GM12878 (cell line): Measurements from ENCODE around the gene TRMT44. TPM values are rescaled to one million over a fixed set of nuclear protein-coding genes. Genes with fewer than 3 reads are reported as not detected.
A peak's percentile ranks its signal among the peaks of the same experiment; 100 is the strongest.

ENCODE experiments used
- ATAC-seq: fragments of 200-7000 bp; cut with Tn5 transposase; 3 replicates; pipeline ENCODE4 v1.9.1; 2020; ENCODE audit warnings: mild to moderate bottlenecking, moderate library complexity
- BruUV-seq: library from RNA; stranded (reverse); fragments of 400-500 nt; replicated peaks from 2 replicates; lab custom pipeline; 2021; lab: Mats Ljungman, UMichigan
- CTCF ChIA-PET: fragments of 300-600 bp; sonication (Branson Sonifier 250); formaldehyde crosslinking; extraction: SDS; loops from one replicate; lab custom pipeline; 2021; ENCODE audit warnings: inconsistent platforms; lab: Yijun Ruan, JAX
- POLR2A ChIA-PET: fragments of 350-600 bp; formaldehyde crosslinking; extraction: SDS; loops from one replicate; lab custom pipeline; 2021; ENCODE audit warnings: inconsistent platforms; lab: Charles Lee
- RAD21 ChIA-PET: fragments of 300-600 bp; sonication (Branson Sonifier 250); formaldehyde crosslinking; loops from one replicate; lab custom pipeline; 2023; ENCODE audit warnings: antibody characterized with exemption; ENCODE audit not compliant: unreplicated experiment; lab: Charles Lee
- SMC1A ChIA-PET: fragments of 300-600 bp; sonication (Branson Sonifier 250); formaldehyde crosslinking; loops from one replicate; lab custom pipeline; 2023; ENCODE audit not compliant: unreplicated experiment, uncharacterized antibody; lab: Charles Lee
- DNase-seq: peaks from one replicate; pipeline ENCODE4 v3.0.0-alpha.2; 2011; ENCODE audit warnings: low read depth, low spot score
- FAIRE-seq: peaks from 3 replicates; lab custom pipeline; 2011; peaks lifted over from hg19 to GRCh38; lab: Jason Lieb, UNC
- H2AFZ ChIP-seq: 2 replicates; pipeline ENCODE4 v1.6.0; 2011; ENCODE audit warnings: low read depth, low read length, control low read depth; ENCODE audit not compliant: control insufficient read depth
- H3K27ac ChIP-seq: 2 replicates; pipeline ENCODE4 v1.5.1; 2011; ENCODE audit warnings: control low read depth; ENCODE audit not compliant: control insufficient read depth, insufficient read depth
- H3K27me3 ChIP-seq, 2 experiments: replicated peaks in 1 of 2; 2 replicates each; pipeline versions ENCODE4 v1.6.0 to v1.6.1; 2011; ENCODE audit warnings: low read length in 1 of 2; ENCODE audit not compliant: control insufficient read depth in 2 of 2, insufficient read depth in 2 of 2
- H3K36me3 ChIP-seq, 2 experiments: 2 replicates each; pipeline ENCODE4 v1.5.1; 2011; ENCODE audit warnings: low read length in 1 of 2; ENCODE audit not compliant: control insufficient read depth in 2 of 2, insufficient read depth in 2 of 2
- H3K4me1 ChIP-seq: 2 replicates; pipeline ENCODE4 v1.6.1; 2011; ENCODE audit warnings: mild to moderate bottlenecking, low read length, moderate library complexity, mixed read lengths; ENCODE audit not compliant: control insufficient read depth, insufficient read depth
- H3K4me2 ChIP-seq: 2 replicates; pipeline ENCODE4 v1.6.0; 2011; ENCODE audit warnings: control low read depth; ENCODE audit not compliant: control insufficient read depth, insufficient read depth
- H3K4me3 ChIP-seq: fragments of 200-600 bp; sonication (generic); 2 replicates; pipeline ENCODE4 v1.5.1; 2016
- H3K79me2 ChIP-seq: 2 replicates; pipeline ENCODE4 v1.6.0; 2011; ENCODE audit warnings: low read length; ENCODE audit not compliant: control insufficient read depth, insufficient read depth
- H3K9ac ChIP-seq: 2 replicates; pipeline ENCODE4 v1.8.0; 2011; ENCODE audit warnings: low read length, control low read depth, mixed read lengths; ENCODE audit not compliant: control insufficient read depth, insufficient read depth
- H3K9me3 ChIP-seq: replicated peaks from 3 replicates; pipeline ENCODE4 v1.5.1; 2011; ENCODE audit warnings: mild to moderate bottlenecking, low read length; ENCODE audit not compliant: control insufficient read depth, insufficient read depth
- H4K20me1 ChIP-seq: 2 replicates; pipeline ENCODE4 v1.6.0; 2011; ENCODE audit not compliant: control insufficient read depth, insufficient read depth
- CHD1 ChIP-seq: IDR thresholded peaks from 2 replicates; pipeline ENCODE4 v1.6.1; 2012; ENCODE audit warnings: low read depth, low read length, improper control_type of control experiment
- CREM ChIP-seq: IDR thresholded peaks from 2 replicates; pipeline ENCODE4 v1.6.1; 2014; ENCODE audit warnings: antibody characterized with exemption, low read depth
- E2F4 ChIP-seq: IDR thresholded peaks from 2 replicates; pipeline ENCODE4 v1.6.1; 2012; ENCODE audit warnings: low read depth, low read length, improper control_type of control experiment
- EZH2 ChIP-seq: IDR thresholded peaks from 2 replicates; pipeline ENCODE4 v1.6.1; 2012; ENCODE audit warnings: low read depth, mild to moderate bottlenecking, control low read depth, inconsistent platforms, low read length, borderline replicate concordance; ENCODE audit not compliant: control insufficient read depth
- IKZF2 ChIP-seq, 2 experiments: fragments of 450-650 bp; IDR thresholded peaks; 2 replicates each; pipeline ENCODE4 v1.6.1; 2017; ENCODE audit warnings: mild to moderate bottlenecking in 2 of 2, moderate library complexity in 2 of 2
- KDM1A ChIP-seq: fragments of 200-600 bp; sonication (generic); IDR thresholded peaks from 2 replicates; pipeline ENCODE4 v1.6.1; 2016; ENCODE audit warnings: borderline replicate concordance
- NBN ChIP-seq: fragments of 450-650 bp; IDR thresholded peaks from 2 replicates; pipeline ENCODE4 v1.6.1; 2016
- NR2C1 ChIP-seq: fragments of 450-650 bp; IDR thresholded peaks from 2 replicates; pipeline ENCODE4 v1.6.1; 2017; ENCODE audit warnings: antibody characterized with exemption, mild to moderate bottlenecking, moderate library complexity
- RB1 ChIP-seq: fragments of 450-650 bp; formaldehyde crosslinking; IDR thresholded peaks from 2 replicates; pipeline ENCODE4 v1.6.1; 2017; ENCODE audit warnings: mild to moderate bottlenecking, borderline replicate concordance
- SMAD5 ChIP-seq: IDR thresholded peaks from 2 replicates; pipeline ENCODE4 v1.6.1; 2016; ENCODE audit warnings: antibody characterized with exemption, low read depth
- SREBF1 ChIP-seq: IDR thresholded peaks from 2 replicates; pipeline ENCODE4 v1.6.1; 2012; ENCODE audit warnings: mild to moderate bottlenecking, low read length
- TCF3 ChIP-seq: IDR thresholded peaks from 2 replicates; pipeline ENCODE4 v1.6.1; 2012; ENCODE audit warnings: low read depth, mild to moderate bottlenecking, low read length, borderline replicate concordance; ENCODE audit not compliant: insufficient read depth
- TCF7 ChIP-seq: IDR thresholded peaks from 2 replicates; pipeline ENCODE4 v1.6.1; 2014; ENCODE audit warnings: antibody characterized with exemption, borderline replicate concordance
- WGBS: methylation state at CpG from one replicate; pipeline ENCODE4 v1.1.6; 2016; ENCODE audit warnings: low lambda C conversion rate; ENCODE audit not compliant: insufficient replicate concordance, insufficient coverage; ENCODE audit errors: missing lambda C conversion rate; 5-methylcytosine and 5-hydroxymethylcytosine counted together
- in situ Hi-C: fragments of 300-500 bp; cut with MboI; formaldehyde crosslinking; loops from 9 replicates; pipeline ENCODE4 v1.14.3; 2018; ENCODE audit warnings: mixed read lengths
- intact Hi-C: fragments of 100-400 bp; cut with micrococcal nuclease; formaldehyde crosslinking; loops from one replicate; pipeline ENCODE4 v1.14.2; 2022; ENCODE audit not compliant: unreplicated experiment
- polyA plus RNA-seq, 11 experiments: library from polyadenylated mRNA; depleted of rRNA in 4 of 11; unstranded in 6 of 11; stranded (reverse) in 5 of 11; fragments of >200 nt; fragmentation: Nextera tagmentation in 4 of 11; fragmentation: Illumina TruSeq in 1 of 11; extraction: Ambion mirVana in 4 of 11; extraction: Trizol in 1 of 11; gene quantifications; 1 replicate in 1 of 11; 2 replicates in 10 of 11; pipeline versions ENCODE4 v1.2.1 to v1.2.3, GENCODE V29; 2011 to 2016; ENCODE audit warnings: inconsistent platforms in 2 of 11, missing spikeins in 2 of 11, low read depth in 1 of 11
- total RNA-seq, 4 experiments: library from RNA; depleted of rRNA in 3 of 4; stranded (reverse); fragments of >200 nt in 3 of 4; fragmentation: Illumina TruSeq in 1 of 4; extraction: Trizol in 1 of 4; gene quantifications; 2 replicates each; pipeline versions ENCODE4 v1.2.1 to v1.2.3, GENCODE V29; 2013 to 2021
- TF ChIP-seq, protein P1 (sequence below): IDR thresholded peaks from 2 replicates; pipeline ENCODE4 v1.6.1; 2011; ENCODE audit warnings: mild to moderate bottlenecking, low read depth, low read length, moderate library complexity; ENCODE audit not compliant: insufficient replicate concordance
- TF ChIP-seq, protein P2 (sequence below): fragments of 150-350 bp; IDR thresholded peaks from 2 replicates; pipeline ENCODE4 v1.6.1; 2016; ENCODE audit warnings: low read depth, low read length
- TF ChIP-seq, protein P3 (sequence below), 3 experiments: IDR thresholded peaks in 2 of 3; conservative IDR thresholded peaks in 1 of 3; 2 replicates each; pipeline ENCODE4 v1.5.1; 2011; ENCODE audit warnings: low read depth in 3 of 3, low read length in 3 of 3, mild to moderate bottlenecking in 3 of 3, control low read depth in 2 of 3, moderate library complexity in 2 of 3, inconsistent platforms in 1 of 3, mixed read lengths in 1 of 3; ENCODE audit not compliant: control insufficient read depth in 2 of 3, insufficient read depth in 1 of 3; ENCODE audit errors: extremely low read depth in 1 of 3

Gene TRMT44
- total and polyA plus RNA-seq, 10 of the 15 experiments (the other 5 are each of a cell fraction or from before 2014, with no cell fraction given) = 1.3 to 18.5 (median 10.1) TPM

- SMC1A ChIA-PET = no interaction called here
- Histone ChIP-seq H2AFZ (no peak overlapping the region), H3K9ac (no peak overlapping the region), H3K27ac (no peak overlapping the region), H3K4me1 (peaks cover 17% of the 10 kb centered on the region), H3K36me3 (no peaks in the 10 kb centered on the region; a peak in 1 of 4 replicates), H3K27me3 (no peaks in the 10 kb centered on the region), H3K9me3 (peaks cover 1% of the 10 kb centered on the region; the same call in 1 of the 3 replicates), H3K4me3 (no peak overlapping the region), H3K4me2 (0 out of 2 replicates have a peak overlapping the region, but pooled peaks have one; percentile 17), H4K20me1 (no peaks in the 10 kb centered on the region), H3K79me2 (peaks cover 63% of the 10 kb centered on the region)
- over 99% methylated on average over 11 of the region's 11 CpGs for WGBS
- RAD21 ChIA-PET = interaction anchor here (1.5 kb wide), 1 partner anchor 11 kb away, joined by 5 read pairs; no protein-coding TSS in a partner anchor
- FAIRE-seq = no peak
- intact Hi-C loops = no loop called here
- CTCF ChIA-PET = interaction anchor here (1.0 to 1.4 kb wide), 2 partner anchors 10 to 262 kb away, joined by 3 read pairs; no protein-coding TSS in a partner anchor
- no TSS peak for BruUV-seq
- TF ChIP-seq TCF7 = no peak
- TF ChIP-seq SMAD5 = no peak
- no peak for TF ChIP-seq RB1
- no peak for TF ChIP-seq KDM1A
- no peak for TF ChIP-seq CREM
- TF ChIP-seq, protein P1, sequence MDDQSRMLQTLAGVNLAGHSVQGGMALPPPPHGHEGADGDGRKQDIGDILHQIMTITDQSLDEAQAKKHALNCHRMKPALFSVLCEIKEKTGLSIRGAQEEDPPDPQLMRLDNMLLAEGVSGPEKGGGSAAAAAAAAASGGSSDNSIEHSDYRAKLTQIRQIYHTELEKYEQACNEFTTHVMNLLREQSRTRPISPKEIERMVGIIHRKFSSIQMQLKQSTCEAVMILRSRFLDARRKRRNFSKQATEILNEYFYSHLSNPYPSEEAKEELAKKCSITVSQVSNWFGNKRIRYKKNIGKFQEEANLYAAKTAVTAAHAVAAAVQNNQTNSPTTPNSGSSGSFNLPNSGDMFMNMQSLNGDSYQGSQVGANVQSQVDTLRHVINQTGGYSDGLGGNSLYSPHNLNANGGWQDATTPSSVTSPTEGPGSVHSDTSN = no peak
- TF ChIP-seq NR2C1 = no peak
- TF ChIP-seq, protein P2, sequence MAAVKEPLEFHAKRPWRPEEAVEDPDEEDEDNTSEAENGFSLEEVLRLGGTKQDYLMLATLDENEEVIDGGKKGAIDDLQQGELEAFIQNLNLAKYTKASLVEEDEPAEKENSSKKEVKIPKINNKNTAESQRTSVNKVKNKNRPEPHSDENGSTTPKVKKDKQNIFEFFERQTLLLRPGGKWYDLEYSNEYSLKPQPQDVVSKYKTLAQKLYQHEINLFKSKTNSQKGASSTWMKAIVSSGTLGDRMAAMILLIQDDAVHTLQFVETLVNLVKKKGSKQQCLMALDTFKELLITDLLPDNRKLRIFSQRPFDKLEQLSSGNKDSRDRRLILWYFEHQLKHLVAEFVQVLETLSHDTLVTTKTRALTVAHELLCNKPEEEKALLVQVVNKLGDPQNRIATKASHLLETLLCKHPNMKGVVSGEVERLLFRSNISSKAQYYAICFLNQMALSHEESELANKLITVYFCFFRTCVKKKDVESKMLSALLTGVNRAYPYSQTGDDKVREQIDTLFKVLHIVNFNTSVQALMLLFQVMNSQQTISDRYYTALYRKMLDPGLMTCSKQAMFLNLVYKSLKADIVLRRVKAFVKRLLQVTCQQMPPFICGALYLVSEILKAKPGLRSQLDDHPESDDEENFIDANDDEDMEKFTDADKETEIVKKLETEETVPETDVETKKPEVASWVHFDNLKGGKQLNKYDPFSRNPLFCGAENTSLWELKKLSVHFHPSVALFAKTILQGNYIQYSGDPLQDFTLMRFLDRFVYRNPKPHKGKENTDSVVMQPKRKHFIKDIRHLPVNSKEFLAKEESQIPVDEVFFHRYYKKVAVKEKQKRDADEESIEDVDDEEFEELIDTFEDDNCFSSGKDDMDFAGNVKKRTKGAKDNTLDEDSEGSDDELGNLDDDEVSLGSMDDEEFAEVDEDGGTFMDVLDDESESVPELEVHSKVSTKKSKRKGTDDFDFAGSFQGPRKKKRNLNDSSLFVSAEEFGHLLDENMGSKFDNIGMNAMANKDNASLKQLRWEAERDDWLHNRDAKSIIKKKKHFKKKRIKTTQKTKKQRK = no peak
- TF ChIP-seq NBN = no peak
- no peak for TF ChIP-seq SREBF1
- TF ChIP-seq IKZF2 (IDR thresholded peaks at IDR 0.05) = no peak
- TF ChIP-seq E2F4 = no peak
- TF ChIP-seq EZH2 = no peak
- no peak for TF ChIP-seq TCF3
- no peak for TF ChIP-seq CHD1
- TF ChIP-seq, protein P3, sequence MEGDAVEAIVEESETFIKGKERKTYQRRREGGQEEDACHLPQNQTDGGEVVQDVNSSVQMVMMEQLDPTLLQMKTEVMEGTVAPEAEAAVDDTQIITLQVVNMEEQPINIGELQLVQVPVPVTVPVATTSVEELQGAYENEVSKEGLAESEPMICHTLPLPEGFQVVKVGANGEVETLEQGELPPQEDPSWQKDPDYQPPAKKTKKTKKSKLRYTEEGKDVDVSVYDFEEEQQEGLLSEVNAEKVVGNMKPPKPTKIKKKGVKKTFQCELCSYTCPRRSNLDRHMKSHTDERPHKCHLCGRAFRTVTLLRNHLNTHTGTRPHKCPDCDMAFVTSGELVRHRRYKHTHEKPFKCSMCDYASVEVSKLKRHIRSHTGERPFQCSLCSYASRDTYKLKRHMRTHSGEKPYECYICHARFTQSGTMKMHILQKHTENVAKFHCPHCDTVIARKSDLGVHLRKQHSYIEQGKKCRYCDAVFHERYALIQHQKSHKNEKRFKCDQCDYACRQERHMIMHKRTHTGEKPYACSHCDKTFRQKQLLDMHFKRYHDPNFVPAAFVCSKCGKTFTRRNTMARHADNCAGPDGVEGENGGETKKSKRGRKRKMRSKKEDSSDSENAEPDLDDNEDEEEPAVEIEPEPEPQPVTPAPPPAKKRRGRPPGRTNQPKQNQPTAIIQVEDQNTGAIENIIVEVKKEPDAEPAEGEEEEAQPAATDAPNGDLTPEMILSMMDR (IDR thresholded peaks at IDR 0.05 in 2 of 3, conservative IDR thresholded peaks at IDR 0.05 in 1 of 3; ENCODE audit: control insufficient read depth in 2 of 3, extremely low read depth in 1 of 3, insufficient read depth in 1 of 3, low read depth in 3 of 3, low read length in 3 of 3) = no peak
- no peak for ATAC-seq
- in situ Hi-C loops = no loop called here
- POLR2A ChIA-PET = no interaction called here
- no peak for DNase-seq
Measured at GRCh38 chr4:8438743-8439142, 1.8 kb upstream of the TRMT44 start.
